HEK293T (cell line): ENCODE results near the gene NRP2.

Experiments used
- ARNT ChIP-seq: fragments of 450-650 bp; IDR thresholded peaks from 2 replicates; pipeline ENCODE4 v1.6.1; 2017; ENCODE audit warnings: mild to moderate bottlenecking
- BHLHE40 ChIP-seq: fragments of 450-650 bp; IDR thresholded peaks from 2 replicates; pipeline ENCODE4 v1.6.1; 2016; ENCODE audit warnings: mild to moderate bottlenecking, moderate library complexity, borderline replicate concordance
- ELF4 ChIP-seq: fragments of 450-650 bp; IDR thresholded peaks from 2 replicates; pipeline ENCODE4 v1.6.1; 2017; ENCODE audit warnings: antibody characterized with exemption
- FOXA1 ChIP-seq: fragments of 450-650 bp; IDR thresholded peaks from 2 replicates; pipeline ENCODE4 v1.6.1; 2016; ENCODE audit warnings: mild to moderate bottlenecking
- FOXK2 ChIP-seq: fragments of 450-650 bp; IDR thresholded peaks from 2 replicates; pipeline ENCODE4 v1.6.1; 2016; ENCODE audit warnings: mild to moderate bottlenecking
- FOXM1 ChIP-seq: fragments of 450-650 bp; IDR thresholded peaks from 2 replicates; pipeline ENCODE4 v1.6.1; 2017; ENCODE audit warnings: mild to moderate bottlenecking, borderline replicate concordance
- L3MBTL2 ChIP-seq: fragments of 450-650 bp; conservative IDR thresholded peaks from 2 replicates; pipeline ENCODE4 v1.6.1; 2016; ENCODE audit warnings: mild to moderate bottlenecking
- LEF1 ChIP-seq: fragments of 450-650 bp; IDR thresholded peaks from 2 replicates; pipeline ENCODE4 v1.6.1; 2017; ENCODE audit warnings: mild to moderate bottlenecking, borderline replicate concordance
- NFRKB ChIP-seq: fragments of 450-650 bp; IDR thresholded peaks from 2 replicates; pipeline ENCODE4 v1.6.1; 2016; ENCODE audit warnings: mild to moderate bottlenecking, moderate library complexity
- SP1 ChIP-seq: fragments of 450-650 bp; IDR thresholded peaks from 2 replicates; pipeline ENCODE4 v1.6.1; 2017
- SUZ12 ChIP-seq: fragments of 450-650 bp; IDR thresholded peaks from 2 replicates; pipeline ENCODE4 v1.6.1; 2016; ENCODE audit warnings: mild to moderate bottlenecking
- TARDBP ChIP-seq: fragments of 450-650 bp; IDR thresholded peaks from 2 replicates; pipeline ENCODE4 v1.6.1; 2016
- TF ChIP-seq, protein P1 (sequence below): fragments of 450-650 bp; IDR thresholded peaks from 2 replicates; pipeline ENCODE4 v1.6.1; 2016

- TF ChIP-seq ELF4 (no peak), TARDBP (no peak), FOXK2 (no peak), FOXA1 (no peak), FOXM1 (no peak), L3MBTL2 (no peak), NFRKB (no peak), BHLHE40 (no peak), SUZ12 (no peak), LEF1 (no peak), ARNT (no peak), SP1 (no peak)
- TF ChIP-seq, protein P1, sequence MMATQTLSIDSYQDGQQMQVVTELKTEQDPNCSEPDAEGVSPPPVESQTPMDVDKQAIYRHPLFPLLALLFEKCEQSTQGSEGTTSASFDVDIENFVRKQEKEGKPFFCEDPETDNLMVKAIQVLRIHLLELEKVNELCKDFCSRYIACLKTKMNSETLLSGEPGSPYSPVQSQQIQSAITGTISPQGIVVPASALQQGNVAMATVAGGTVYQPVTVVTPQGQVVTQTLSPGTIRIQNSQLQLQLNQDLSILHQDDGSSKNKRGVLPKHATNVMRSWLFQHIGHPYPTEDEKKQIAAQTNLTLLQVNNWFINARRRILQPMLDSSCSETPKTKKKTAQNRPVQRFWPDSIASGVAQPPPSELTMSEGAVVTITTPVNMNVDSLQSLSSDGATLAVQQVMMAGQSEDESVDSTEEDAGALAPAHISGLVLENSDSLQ, result no peak
These were observed 77.9 kb downstream of the NRP2 start for GRCh38 chr2:205760157-205760556.
